ENCODE measurements around the gene WNT7A. TPM values are rescaled to one million over a fixed set of nuclear protein-coding genes. Genes with fewer than 3 reads are reported as not detected.

The WNT7A gene
- total RNA-seq, 2 experiments from 2014 or later, result 22.4 to 24.7 TPM

GRCh38 chr3:13871791-13872190 lies 8.1 kb downstream of the WNT7A start:
- no peak overlapping the region for H3K4me3 Mint-ChIP-seq
- no peaks in the 10 kb centered on the region for H3K27me3 Mint-ChIP-seq
- Histone ChIP-seq H3K27ac (ENCODE audit: low read depth in 1 of 2, low read length in 2 of 2) (no peak overlapping the region), H3K9me3 (ENCODE audit: control insufficient read depth in 1 of 2, insufficient read depth in 1 of 2, low read length in 2 of 2) (peaks cover 0 to 8% of the 10 kb centered on the region in 2 experiments), H3K27me3 (ENCODE audit: control insufficient read depth in 1 of 2, insufficient read depth in 2 of 2, low read length in 2 of 2) (no peaks in the 10 kb centered on the region), H3K4me3 (ENCODE audit: low read length) (no peak overlapping the region), H3K4me1 (ENCODE audit: insufficient read depth, low read length) (peaks cover 28% of the 10 kb centered on the region), H3K36me3 (ENCODE audit: insufficient read depth, low read length) (peaks cover 16% of the 10 kb centered on the region)
- intact Hi-C loops (cut with DNase I, micrococcal nuclease), result loop anchor here in 1 of 2 experiments (10.0 kb wide), 3 partner anchors 527 to 1553 kb away; partner anchors contain the start of genes EAF1 and METTL6
- DNase-seq, result no peak
- ATAC-seq (ENCODE audit: poor library complexity), result no peak
- ChIA-PET CTCF (interaction anchor here (1.9 kb wide), 1 partner anchor 9 kb away, joined by 8 read pairs; the partner anchor contains the start of gene WNT7A), POLR2A (interaction anchor here (0.9 to 1.2 kb wide), 2 partner anchors 9 to 19 kb away, joined by 4 to 5 read pairs; partner anchors contain the start of gene WNT7A)
- peaks cover 43% of the 10 kb centered on the region for H3K4me1 Mint-ChIP-seq (ENCODE audit: low read depth)
- H3K9me3 Mint-ChIP-seq, result peaks cover 5% of the 10 kb centered on the region
- no peak for TF ChIP-seq CTCF (IDR thresholded peaks at IDR 0.05)
- peak overlapping the region; percentile 94 for H3K27ac Mint-ChIP-seq
- H3K36me3 Mint-ChIP-seq (ENCODE audit: low read depth), result peaks cover 69% of the 10 kb centered on the region

- no peak overlapping the region for H3K4me3 ChIP-seq (ENCODE audit: low read length)
- H3K4me1 ChIP-seq (ENCODE audit: insufficient read depth, low read length), result peaks cover 37% of the 10 kb centered on the region
- CTCF ChIA-PET, result interaction anchor here (1.9 kb wide), 1 partner anchor 10 kb away, joined by 8 read pairs; the partner anchor contains the start of gene WNT7A
- H3K36me3 ChIP-seq (ENCODE audit: insufficient read depth, low read length), result peaks cover 16% of the 10 kb centered on the region
- Mint-ChIP-seq H3K4me1 (ENCODE audit: low read depth) (peaks cover 47% of the 10 kb centered on the region), H3K27me3 (no peaks in the 10 kb centered on the region), H3K9me3 (peaks cover 5% of the 10 kb centered on the region), H3K4me3 (no peak overlapping the region), H3K36me3 (ENCODE audit: low read depth) (peaks cover 75% of the 10 kb centered on the region), H3K27ac (peak overlapping the region; percentile 94)
- POLR2A ChIA-PET, result interaction anchor here (0.9 to 1.6 kb wide), 3 partner anchors 9 to 20 kb away, joined by 4 to 5 read pairs (median 5); partner anchors contain the start of gene WNT7A
- no peak for TF ChIP-seq CTCF (IDR thresholded peaks at IDR 0.05)
- DNase-seq, result no peak
- intact Hi-C loops (cut with DNase I, micrococcal nuclease), result loop anchor here in 1 of 2 experiments (10.0 kb wide), 3 partner anchors 526 to 1554 kb away; partner anchors contain the start of genes EAF1 and METTL6
- H3K27ac ChIP-seq (ENCODE audit: low read depth in 1 of 2, low read length in 2 of 2), result no peak overlapping the region
- peaks cover 0 to 8% of the 10 kb centered on the region in 2 experiments for H3K9me3 ChIP-seq (ENCODE audit: control insufficient read depth in 1 of 2, insufficient read depth in 1 of 2, low read length in 2 of 2)
- no peaks in the 10 kb centered on the region for H3K27me3 ChIP-seq (ENCODE audit: control insufficient read depth in 1 of 2, insufficient read depth in 2 of 2, low read length in 2 of 2)
- ATAC-seq (ENCODE audit: poor library complexity), result no peak
Measured at GRCh38 chr3:13870902-13871301, 9.0 kb downstream of the WNT7A start.

GRCh38 chr3:13869761-13870343 lies 10.0 kb downstream of the WNT7A start:
- peaks cover 48% of the 10 kb centered on the region for H3K4me1 ChIP-seq (ENCODE audit: insufficient read depth, low read length)
- no peak overlapping the region for H3K4me3 ChIP-seq (ENCODE audit: low read length)
- H3K9me3 ChIP-seq (ENCODE audit: control insufficient read depth in 1 of 2, insufficient read depth in 1 of 2, low read length in 2 of 2), result peaks cover 0 to 8% of the 10 kb centered on the region in 2 experiments
- intact Hi-C loops (cut with DNase I, micrococcal nuclease), result loop anchor here in 1 of 2 experiments (10.0 kb wide), 3 partner anchors 525 to 1555 kb away; partner anchors contain the start of genes EAF1 and METTL6
- ChIA-PET POLR2A (interaction anchor here (1.6 kb wide), 1 partner anchor 10 kb away, joined by 5 read pairs; the partner anchor contains the start of gene WNT7A), CTCF (interaction anchor here (1.9 kb wide), 1 partner anchor 11 kb away, joined by 8 read pairs; the partner anchor contains the start of gene WNT7A)
- H3K27me3 ChIP-seq (ENCODE audit: control insufficient read depth in 1 of 2, insufficient read depth in 2 of 2, low read length in 2 of 2), result no peaks in the 10 kb centered on the region
- Mint-ChIP-seq H3K36me3 (ENCODE audit: low read depth) (peaks cover 67% of the 10 kb centered on the region), H3K9me3 (peaks cover 5% of the 10 kb centered on the region), H3K4me1 (ENCODE audit: low read depth) (peaks cover 54% of the 10 kb centered on the region), H3K27me3 (no peaks in the 10 kb centered on the region), H3K27ac (peak overlapping the region; percentile 94), H3K4me3 (peak overlapping the region; percentile 26)
- no peak for DNase-seq
- ATAC-seq (ENCODE audit: poor library complexity), result no peak
- TF ChIP-seq CTCF (IDR thresholded peaks at IDR 0.05), result no peak
- no peak overlapping the region for H3K27ac ChIP-seq (ENCODE audit: low read depth in 1 of 2, low read length in 2 of 2)
- H3K36me3 ChIP-seq (ENCODE audit: insufficient read depth, low read length), result peaks cover 16% of the 10 kb centered on the region

All from CD4-positive, alpha-beta T cell (primary cell).